ENCODE data around the gene C10orf105. TPM values are rescaled to one million over a fixed set of nuclear protein-coding genes. Genes with fewer than 3 reads are reported as not detected.

The C10orf105 gene
- total and polyA plus RNA-seq, 11 donors = 0.03 to 0.57 (median 0.08) TPM; not detected in 6

GRCh38 chr10:71700731-71701368, 18.7 kb downstream of the C10orf105 start:
- Histone ChIP-seq H3K27ac (no peak overlapping the region), H3K9me3 (no peaks in the 10 kb centered on the region), H3K36me3 (no peaks in the 10 kb centered on the region), H3K4me1 (peaks cover 0 to 39% (median 14%) of the 10 kb centered on the region in 12 donors), H3K27me3 (no peaks in the 10 kb centered on the region), H3K4me3 (no peak overlapping the region)
- ATAC-seq (peak in 2 of 4 donors; percentile 21 to 26), DNase-seq (no peak)
- TF ChIP-seq POLR2A (IDR thresholded peaks at IDR 0.05) (no peak), CTCF (IDR thresholded peaks at IDR 0.05) (no peak)
- intact Hi-C loops (cut with DNase I) = loop anchor here in 5 of 10 donors (5.0 to 10.0 kb wide), 8 partner anchors 86 to 386 kb away; partner anchors contain the start of genes SLC29A3 (in 2 of the 5) and CDH23 (in 1 of the 5)
- 77 to 96% (median 83%) methylated on average over 5 to 11 of the region's 11 CpGs for WGBS, 4 donors

- DNase-seq = no peak
- H3K9me3 ChIP-seq = no peaks in the 10 kb centered on the region
- H3K36me3 ChIP-seq = no peaks in the 10 kb centered on the region
- TF ChIP-seq POLR2A (IDR thresholded peaks at IDR 0.05) (no peak), CTCF (IDR thresholded peaks at IDR 0.05) (no peak)
- WGBS, 4 donors = 87 to 92% (median 90%) methylated on average over 5 of the region's 5 CpGs
- H3K4me3 ChIP-seq = no peak overlapping the region
- peaks cover 0 to 53% (median 28%) of the 10 kb centered on the region in 12 donors for H3K4me1 ChIP-seq
- intact Hi-C loops (cut with DNase I) = loop anchor here in 2 of 10 donors (5.0 kb wide), 3 partner anchors 36 to 386 kb away; partner anchors contain the start of gene CDH23 (in 1 of the 2)
- H3K27ac ChIP-seq = no peak overlapping the region
- no peak for ATAC-seq
- H3K27me3 ChIP-seq = no peaks in the 10 kb centered on the region
Observed at GRCh38 chr10:71698737-71699136, 20.8 kb downstream of the C10orf105 start.

GRCh38 chr10:71697938-71698709, 21.5 kb downstream of the C10orf105 start:
- ATAC-seq (no peak), DNase-seq (no peak)
- Histone ChIP-seq H3K4me3 (no peak overlapping the region), H3K27ac (no peak overlapping the region), H3K27me3 (no peaks in the 10 kb centered on the region), H3K36me3 (no peaks in the 10 kb centered on the region), H3K4me1 (peaks cover 0 to 60% (median 32%) of the 10 kb centered on the region in 12 donors), H3K9me3 (no peaks in the 10 kb centered on the region)
- no peak for TF ChIP-seq CTCF (IDR thresholded peaks at IDR 0.05)
- no peak for TF ChIP-seq POLR2A (IDR thresholded peaks at IDR 0.05)
- WGBS, 4 donors = 84 to 90% (median 85%) methylated on average over 7 of the region's 7 CpGs
- intact Hi-C loops (cut with DNase I) = loop anchor here in 2 of 10 donors (5.0 kb wide), 3 partner anchors 36 to 386 kb away; partner anchors contain the start of gene CDH23 (in 1 of the 2)

All from heart left ventricle (tissue), 16 donors.